Mesenteric fat pad (tissue), 1 donor: Measurements from ENCODE around the gene SOX12. TPM values are rescaled to one million over a fixed set of nuclear protein-coding genes. Genes with fewer than 3 reads are reported as not detected.
"Not testable (repeated sequence)": the region's sequence is repeated elsewhere in the genome, so short reads cannot be mapped to it uniquely, and the experiment has no call there.

Experiments
- DNase-seq: peaks from one replicate; pipeline ENCODE4 v3.0.0-alpha.2; 2020; ENCODE audit warnings: low spot score
- total RNA-seq: library from RNA; stranded (reverse); fragmentation: NEBNext Ultra II Directional; extraction: Animal tissue kit (Norgen Biotek cat#: 25700); gene quantifications from one replicate; pipeline ENCODE4 v1.2.1, GENCODE V29; 2021
- donor health status: DM: yes; HTN: yes; CAD: no.

Gene SOX12
- total RNA-seq, 1 donor from 2014 or later: 8.5 TPM

DNA sequence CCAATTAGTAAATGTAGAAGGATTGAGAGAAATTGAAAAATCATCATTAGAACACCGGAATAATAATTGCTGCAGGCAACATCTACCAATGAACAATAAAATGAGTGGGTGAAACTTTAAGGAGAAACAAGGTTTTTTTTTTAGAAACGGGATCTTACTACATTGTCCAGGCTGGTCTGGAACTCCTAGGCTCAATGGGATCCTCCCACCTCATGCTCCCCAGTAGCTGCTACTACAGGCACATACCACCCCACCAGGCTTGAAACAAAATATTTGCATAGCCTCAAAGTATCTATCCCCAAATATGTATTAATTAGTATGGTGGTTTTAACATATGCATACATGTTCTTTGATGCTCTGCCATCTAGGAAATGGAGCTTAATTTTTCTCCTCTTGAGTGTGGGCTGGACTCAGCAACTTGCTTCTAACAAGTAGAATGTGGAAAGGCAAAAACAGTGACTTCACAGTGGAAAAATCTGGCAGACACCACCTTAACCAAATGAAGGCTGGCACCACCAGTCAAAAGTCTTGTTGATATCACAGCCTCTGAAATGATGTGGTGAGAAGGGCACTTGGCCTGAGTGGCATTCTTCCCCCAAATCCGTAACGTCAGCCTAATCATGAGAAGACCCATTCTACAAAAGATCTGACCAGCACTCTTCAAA lies 33.7 kb downstream of the SOX12 start:
- no peak for DNase-seq

DNA sequence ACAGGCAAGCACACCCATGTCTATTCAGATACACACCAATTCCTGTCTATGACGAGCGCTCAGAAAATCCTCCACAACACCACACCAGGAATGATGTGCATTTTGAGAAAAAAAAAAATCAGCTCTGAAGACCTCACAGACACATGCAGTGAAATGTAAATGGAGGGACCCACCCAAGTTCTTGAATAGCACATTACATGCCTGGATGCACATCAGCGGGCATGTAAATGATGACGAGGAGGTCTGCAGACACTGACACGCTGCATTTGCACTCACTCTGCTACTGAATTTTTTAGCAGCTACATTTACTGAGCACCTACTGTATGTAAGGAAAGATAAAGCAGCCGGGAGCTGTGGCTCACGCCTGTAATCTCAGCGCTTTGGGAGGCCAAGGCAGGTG lies 36.2 kb downstream of the SOX12 start:
- no peak for DNase-seq

GRCh38 chr20:362271-363254 lies 37.2 kb downstream of the SOX12 start:
- DNase-seq: no peak

DNA sequence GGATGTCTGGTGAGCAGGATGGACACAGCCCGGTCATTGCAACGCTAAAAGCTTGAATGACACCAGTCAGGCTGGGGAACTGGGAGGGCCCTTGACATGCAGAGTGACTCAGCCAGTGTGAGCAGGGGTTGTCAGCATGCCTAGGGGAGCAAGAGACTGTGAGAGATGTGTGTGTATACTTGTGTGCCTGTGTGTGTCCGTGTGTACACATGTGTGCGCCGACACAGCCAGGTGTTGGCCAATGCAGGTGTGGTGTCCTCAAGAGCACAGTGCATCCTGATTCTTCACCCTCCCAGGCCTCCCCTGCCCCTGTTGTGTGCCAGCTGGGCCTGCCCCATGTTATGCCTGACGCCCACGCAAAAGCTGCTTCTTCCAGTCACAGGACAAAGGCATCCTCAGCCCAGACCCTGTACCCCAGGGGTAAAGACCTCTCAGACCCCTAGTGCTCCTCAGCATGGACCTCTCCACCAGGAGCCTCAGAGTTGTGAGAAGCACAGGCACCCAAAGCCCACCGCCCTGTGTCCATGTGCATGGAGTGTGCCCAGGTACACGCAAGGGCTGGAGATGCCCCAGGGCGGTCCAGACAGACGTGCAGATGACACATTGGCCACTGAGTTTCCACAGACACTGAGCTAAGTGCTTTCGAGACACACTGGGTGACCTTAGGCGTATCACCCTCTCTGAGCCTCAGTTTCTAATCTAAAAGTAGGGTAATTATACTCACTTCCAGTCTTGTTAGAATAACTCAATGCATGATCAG lies 38.1 kb downstream of the SOX12 start:
- DNase-seq: no peak

DNA sequence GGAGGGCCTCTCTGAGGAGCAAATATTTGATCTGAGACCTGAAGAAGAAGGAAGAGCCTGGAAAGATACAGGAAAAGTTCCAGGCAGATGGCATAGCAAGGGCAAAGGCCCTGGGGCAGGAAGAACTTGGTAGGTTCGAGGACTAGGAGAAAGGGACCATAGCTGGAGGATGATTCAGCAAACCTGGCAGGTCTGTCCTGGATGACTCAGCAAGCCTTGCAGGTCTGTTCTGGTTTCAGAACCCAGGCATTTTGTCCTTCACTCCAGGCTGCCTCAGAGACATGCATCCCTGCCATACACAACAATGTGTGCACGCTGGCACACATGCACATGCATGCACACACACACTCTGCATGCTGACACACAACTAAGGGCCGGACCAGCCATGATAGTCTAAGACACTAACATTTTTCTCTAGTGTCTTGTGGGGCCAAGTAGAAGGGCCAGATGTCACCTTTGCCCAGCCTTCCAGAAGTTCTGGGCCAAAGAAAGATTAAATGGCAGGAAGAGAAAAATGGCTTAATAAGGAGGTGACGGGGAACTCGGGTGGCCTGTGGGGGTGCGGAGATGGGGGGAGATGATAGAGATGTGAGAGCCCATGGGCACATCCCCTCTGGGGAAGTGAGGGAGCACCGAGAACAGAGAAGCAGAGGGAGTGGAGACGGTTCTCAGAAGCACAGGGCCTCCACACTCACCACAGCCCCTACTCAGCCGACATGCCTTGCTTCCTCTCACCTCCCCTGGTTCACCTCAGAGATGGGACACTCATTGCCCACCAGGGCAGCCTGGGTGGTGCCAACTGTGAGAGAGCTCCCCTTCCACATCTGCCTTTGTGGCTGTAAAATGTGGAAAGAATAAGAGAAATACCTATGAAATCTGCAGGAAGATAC lies 39.8 kb downstream of the SOX12 start:
- no peak for DNase-seq

GRCh38 chr20:366041-366718 lies 40.8 kb downstream of the SOX12 start:
- no peak for DNase-seq

DNA sequence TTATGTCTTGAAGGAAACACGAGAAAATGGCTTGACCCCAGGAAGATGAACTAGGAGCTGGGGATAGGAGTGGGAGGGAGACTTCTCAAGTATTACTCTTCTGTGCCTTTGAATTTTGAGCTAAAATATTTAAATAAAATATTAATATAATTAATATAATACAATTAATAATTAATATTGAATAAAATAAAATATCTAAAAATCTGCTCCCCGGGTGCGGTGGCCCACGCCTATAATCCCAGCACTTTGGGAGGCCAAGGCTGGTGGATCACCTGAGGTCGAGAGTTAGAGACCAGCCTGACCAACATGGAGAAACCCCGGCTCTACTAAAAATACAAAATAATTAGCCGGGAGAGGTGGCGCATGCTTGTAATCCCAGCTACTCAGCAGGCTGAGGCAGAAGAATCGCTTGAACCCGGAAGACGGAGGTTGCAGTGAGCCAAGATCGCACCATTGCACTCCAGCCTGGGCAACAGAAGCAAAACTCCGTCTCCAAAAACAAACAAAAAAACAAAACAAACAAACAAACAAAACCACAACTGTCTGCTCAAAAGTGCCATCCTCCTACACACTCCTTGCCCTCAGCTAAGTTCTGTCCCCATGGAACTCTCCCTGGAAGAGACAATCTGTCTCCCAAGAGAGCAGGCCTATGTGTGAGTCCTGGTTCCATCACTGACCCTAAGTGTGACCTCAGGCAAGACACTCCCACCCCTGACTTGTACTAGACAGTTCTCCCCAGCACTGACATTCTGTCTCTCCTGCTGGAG lies 41.5 kb downstream of the SOX12 start:
- no peak for DNase-seq

GRCh38 chr20:367486-367887 lies 42.1 kb downstream of the SOX12 start:
- DNase-seq: no peak

- no peak for DNase-seq
These were observed 43.6 kb downstream of the SOX12 start for GRCh38 chr20:368915-369314.

- DNase-seq: no peak
These were observed 44.8 kb downstream of the SOX12 start for GRCh38 chr20:370151-370600.

GRCh38 chr20:370977-371754 lies 45.8 kb downstream of the SOX12 start:
- DNase-seq: no peak

DNA sequence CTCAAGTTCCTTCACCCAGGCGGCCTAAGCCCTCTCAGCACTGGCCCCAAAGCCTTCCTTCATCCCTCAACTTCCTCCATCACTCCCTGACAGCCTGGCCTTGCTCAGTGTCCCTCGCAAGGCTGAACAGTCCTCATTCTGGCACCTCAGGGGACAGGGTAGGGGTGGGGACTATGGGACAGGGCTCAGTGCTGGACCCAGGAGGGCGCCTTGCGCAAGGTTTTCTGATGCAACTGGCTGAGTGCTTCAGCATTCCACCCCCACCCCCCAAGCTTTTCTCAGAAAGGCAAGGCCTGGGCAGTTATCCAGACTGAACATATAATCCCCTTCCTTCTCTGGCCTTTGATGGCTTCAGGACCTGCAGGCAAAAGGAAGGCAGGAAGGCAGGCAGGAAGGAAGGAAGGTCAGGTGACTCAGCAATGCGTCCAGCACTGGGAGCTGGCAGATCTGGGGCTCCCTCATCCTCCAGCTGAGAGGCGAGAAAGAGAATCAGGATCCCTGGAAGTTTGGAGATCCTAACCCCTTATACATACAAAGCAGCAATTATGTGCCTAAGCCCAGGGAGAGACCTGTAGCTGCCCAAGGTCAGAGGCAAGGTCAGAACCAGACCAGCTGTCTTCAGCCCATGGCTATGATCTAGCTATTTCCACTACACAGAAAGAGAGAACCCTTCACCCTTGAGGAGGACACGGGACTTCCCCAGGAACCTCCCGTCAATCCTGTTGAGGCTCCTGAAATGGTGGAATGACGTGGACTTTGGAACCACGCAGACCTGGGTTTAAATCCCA lies 46.6 kb downstream of the SOX12 start:
- DNase-seq: no peak

GRCh38 chr20:372543-373082 lies 47.3 kb downstream of the SOX12 start:
- DNase-seq: not testable (repeated sequence)

- DNase-seq: no peak
These were observed 48.0 kb downstream of the SOX12 start for GRCh38 chr20:373171-373890.

DNA sequence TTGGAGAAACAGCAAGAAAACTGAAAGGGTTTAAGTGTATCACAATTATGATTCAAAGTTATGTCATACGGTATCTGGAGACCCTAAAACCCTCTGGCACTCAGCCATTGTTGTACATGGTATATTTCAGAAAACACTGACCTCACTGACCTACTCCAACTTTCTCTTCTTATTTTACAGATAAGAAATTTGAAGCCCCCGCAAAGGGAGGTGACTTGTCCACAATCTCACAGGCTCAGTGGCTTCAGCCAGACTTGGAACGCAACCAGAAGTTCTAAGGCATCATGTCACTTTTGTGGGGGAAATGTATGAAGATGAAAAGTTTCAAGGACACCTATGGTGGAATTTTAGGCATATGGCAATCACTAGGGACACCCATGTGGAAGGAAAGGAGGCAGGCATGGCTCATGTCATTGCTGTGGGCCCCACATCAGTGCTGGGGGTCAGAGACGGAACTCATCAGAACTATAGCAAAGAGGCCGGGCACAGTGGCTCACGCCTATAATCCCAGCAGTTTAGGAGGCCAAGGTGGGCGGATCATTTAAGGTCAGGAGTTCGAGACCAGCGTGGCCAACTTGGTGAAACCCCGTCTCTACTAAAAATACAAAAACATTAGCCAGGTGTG lies 50.0 kb downstream of the SOX12 start:
- no peak for DNase-seq

DNA sequence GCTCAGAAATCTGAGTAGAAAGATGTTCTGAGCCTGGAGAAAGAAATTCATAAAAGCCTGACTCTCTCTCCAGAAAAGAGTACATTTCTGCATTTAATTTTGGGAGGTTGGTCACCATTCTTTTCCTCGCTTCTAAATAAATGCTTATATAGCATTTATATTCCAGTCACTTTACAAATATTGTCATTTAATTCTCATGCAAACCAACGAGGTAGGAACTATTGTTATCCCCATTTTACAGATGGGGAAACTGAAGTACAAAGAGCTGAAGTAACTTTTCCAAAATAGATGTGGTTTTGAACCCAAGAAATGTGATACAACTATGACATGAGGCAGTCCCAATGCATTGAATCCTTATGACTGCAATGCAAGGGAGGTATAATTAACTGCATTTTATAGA lies 50.7 kb downstream of the SOX12 start:
- no peak for DNase-seq
